ENCODE data around the gene PSME1. TPM values are rescaled to one million over a fixed set of nuclear protein-coding genes. Genes with fewer than 3 reads are reported as not detected.

PSME1 gene
- total RNA-seq, result 100 to 1,000 TPM in 3 of 4 donors, 10 to 100 TPM in 1; 99.8 to 112 (median 103) TPM
- polyA plus RNA-seq, result 141 TPM
- long read RNA-seq, donor 1, transcript PSME1-201 (11 exons, 1,006 nt), result major isoform, 81 of 112 reads
- long read RNA-seq, donor 1, partial matches to known transcripts, result 23 of 112 reads
- long read RNA-seq, donor 1, other reads (novel, unspliced or antisense), result 4 of 112 reads
- long read RNA-seq, donor 2, transcript PSME1-201 (11 exons, 1,006 nt), result major isoform, 47 of 88 reads
- long read RNA-seq, donor 2, partial matches to known transcripts, result 31 of 88 reads
- long read RNA-seq, donor 2, other reads (novel, unspliced or antisense), result 8 of 88 reads
- long read RNA-seq, donor 3, transcript PSME1-201 (11 exons, 1,006 nt), result major isoform, 97 of 124 reads
- long read RNA-seq, donor 3, partial matches to known transcripts, result 14 of 124 reads
- long read RNA-seq, donor 3, other reads (novel, unspliced or antisense), result 6 of 124 reads
- long read RNA-seq, donor 4, transcript PSME1-201 (11 exons, 1,006 nt), result major isoform, 48 of 82 reads
- long read RNA-seq, donor 4, partial matches to known transcripts, result 24 of 82 reads
- long read RNA-seq, donor 4, other reads (novel, unspliced or antisense), result 7 of 82 reads

- under 1% methylated on average over 74 of the region's 75 CpGs for WGBS
- no peaks in the 10 kb centered on the region for H3K9me3 ChIP-seq (ENCODE audit: control insufficient read depth, low read length)
- peak; percentile 95 to 97 for ATAC-seq
- H3K4me3 ChIP-seq (ENCODE audit: low read length), result peak within 1 kb of the TSS; percentile 67
- peak; percentile 94 to 98 (median 98) for DNase-seq
- H3K4me1 ChIP-seq (ENCODE audit: control insufficient read depth, insufficient read depth, low read length), result peaks cover 2% of the 10 kb centered on the region
- H3K27me3 ChIP-seq (ENCODE audit: control insufficient read depth, insufficient read depth), result no peaks in the 10 kb centered on the region
- peak within 1 kb of the TSS; percentile 65 for H3K27ac ChIP-seq (ENCODE audit: low read length)
- intact Hi-C loops (cut with DNase I), result no loop called here
Measured at GRCh38 chr14:24135834-24136683, at the start of gene PSME1. Gene PSME1, plus strand, starts transcription at chr14:24136194. Its CDS starts 69 bp downstream, at chr14:24136263.

- Histone ChIP-seq H3K27ac (ENCODE audit: low read length) (no peak overlapping the region), H3K4me1 (ENCODE audit: control insufficient read depth, insufficient read depth, low read length) (no peaks in the 10 kb centered on the region), H3K9me3 (ENCODE audit: control insufficient read depth, low read length) (no peaks in the 10 kb centered on the region), H3K4me3 (ENCODE audit: low read length) (no peak overlapping the region), H3K27me3 (ENCODE audit: control insufficient read depth, insufficient read depth) (no peaks in the 10 kb centered on the region)
- no peak for ATAC-seq
- WGBS, result 81% methylated on average over 1 of the region's 1 CpG
- no peak for DNase-seq
- intact Hi-C loops (cut with DNase I), result no loop called here
Measured at GRCh38 chr14:24087004-24087403, 49.0 kb upstream of the PSME1 start.

GRCh38 chr14:24088095-24088494, 47.9 kb upstream of the PSME1 start:
- DNase-seq (no peak), ATAC-seq (no peak)
- intact Hi-C loops (cut with DNase I), result no loop called here
- H3K9me3 ChIP-seq (ENCODE audit: control insufficient read depth, low read length), result no peaks in the 10 kb centered on the region
- H3K4me1 ChIP-seq (ENCODE audit: control insufficient read depth, insufficient read depth, low read length), result no peaks in the 10 kb centered on the region
- H3K27me3 ChIP-seq (ENCODE audit: control insufficient read depth, insufficient read depth), result no peaks in the 10 kb centered on the region
- H3K4me3 ChIP-seq (ENCODE audit: low read length), result no peak overlapping the region
- H3K27ac ChIP-seq (ENCODE audit: low read length), result no peak overlapping the region
- WGBS, result 79% methylated on average over 2 of the region's 2 CpGs

- Histone ChIP-seq H3K27me3 (ENCODE audit: control insufficient read depth, insufficient read depth) (no peaks in the 10 kb centered on the region), H3K27ac (ENCODE audit: low read length) (no peak overlapping the region), H3K4me3 (ENCODE audit: low read length) (no peak overlapping the region), H3K4me1 (ENCODE audit: control insufficient read depth, insufficient read depth, low read length) (peaks cover 3% of the 10 kb centered on the region), H3K9me3 (ENCODE audit: control insufficient read depth, low read length) (no peaks in the 10 kb centered on the region)
- WGBS, result 77% methylated on average over 6 of the region's 6 CpGs
- DNase-seq, result no peak
- ATAC-seq, result no peak
- intact Hi-C loops (cut with DNase I), result loop anchor here (2.0 to 10.0 kb wide), 4 partner anchors 33 to 105 kb away; partner anchors contain the start of gene DHRS4L2 (in 2 of the 4)
Measured at GRCh38 chr14:24089890-24090289, 46.1 kb upstream of the PSME1 start.

- H3K27ac ChIP-seq (ENCODE audit: low read length), result no peak overlapping the region
- DNase-seq, result no peak
- H3K27me3 ChIP-seq (ENCODE audit: control insufficient read depth, insufficient read depth), result no peaks in the 10 kb centered on the region
- intact Hi-C loops (cut with DNase I), result loop anchor here in 3 of 4 donors (5.0 to 10.0 kb wide), 3 partner anchors 35 to 107 kb away; partner anchors contain the start of gene DHRS4L2 (in 2 of the 3)
- ATAC-seq, result no peak
- H3K4me3 ChIP-seq (ENCODE audit: low read length), result no peak overlapping the region
- no peaks in the 10 kb centered on the region for H3K9me3 ChIP-seq (ENCODE audit: control insufficient read depth, low read length)
- H3K4me1 ChIP-seq (ENCODE audit: control insufficient read depth, insufficient read depth, low read length), result peaks cover 6% of the 10 kb centered on the region
Measured at GRCh38 chr14:24092110-24092504, 43.9 kb upstream of the PSME1 start.

GRCh38 chr14:24092505-24093206, 43.3 kb upstream of the PSME1 start:
- H3K27ac ChIP-seq (ENCODE audit: low read length), result peak overlapping the region; percentile 31
- H3K9me3 ChIP-seq (ENCODE audit: control insufficient read depth, low read length), result no peaks in the 10 kb centered on the region
- 82% methylated on average over 4 of the region's 4 CpGs for WGBS
- peaks cover 6% of the 10 kb centered on the region for H3K4me1 ChIP-seq (ENCODE audit: control insufficient read depth, insufficient read depth, low read length)
- intact Hi-C loops (cut with DNase I), result loop anchor here in 3 of 4 donors (5.0 to 10.0 kb wide), 3 partner anchors 35 to 108 kb away; partner anchors contain the start of gene DHRS4L2 (in 2 of the 3)
- no peaks in the 10 kb centered on the region for H3K27me3 ChIP-seq (ENCODE audit: control insufficient read depth, insufficient read depth)
- ATAC-seq, result no peak
- DNase-seq, result peak in 1 of 3 donors; percentile 32
- H3K4me3 ChIP-seq (ENCODE audit: low read length), result no peak overlapping the region

GRCh38 chr14:24093207-24093900, 42.6 kb upstream of the PSME1 start:
- no peak for ATAC-seq
- intact Hi-C loops (cut with DNase I), result loop anchor here in 3 of 4 donors (5.0 to 10.0 kb wide), 3 partner anchors 36 to 109 kb away; partner anchors contain the start of gene DHRS4L2 (in 2 of the 3)
- H3K4me1 ChIP-seq (ENCODE audit: control insufficient read depth, insufficient read depth, low read length), result peaks cover 6% of the 10 kb centered on the region

GRCh38 chr14:24093901-24094840, 41.8 kb upstream of the PSME1 start, which contains the start of gene PCK2:
Gene PCK2, plus strand, starts transcription at chr14:24094311. Its CDS starts 95 bp downstream, at chr14:24094406.
- intact Hi-C loops (cut with DNase I), result loop anchor here in 3 of 4 donors (5.0 to 10.0 kb wide), 3 partner anchors 37 to 109 kb away; partner anchors contain the start of gene DHRS4L2 (in 2 of the 3)
- DNase-seq (peak; percentile 95 to 97 (median 97)), ATAC-seq (peak; percentile 95)
- Histone ChIP-seq H3K4me1 (ENCODE audit: control insufficient read depth, insufficient read depth, low read length) (peaks cover 6% of the 10 kb centered on the region), H3K9me3 (ENCODE audit: control insufficient read depth, low read length) (no peaks in the 10 kb centered on the region), H3K27me3 (ENCODE audit: control insufficient read depth, insufficient read depth) (no peaks in the 10 kb centered on the region), H3K27ac (ENCODE audit: low read length) (peak within 1 kb of the TSS; percentile 83), H3K4me3 (ENCODE audit: low read length) (peak within 1 kb of the TSS; percentile 65)
- WGBS, result under 1% methylated on average over 68 of the region's 68 CpGs

More at GRCh38 chr14:24093207-24093900, 42.6 kb upstream of the PSME1 start:
- H3K27ac ChIP-seq (ENCODE audit: low read length), result peak overlapping the region; percentile 68
- no peaks in the 10 kb centered on the region for H3K27me3 ChIP-seq (ENCODE audit: control insufficient read depth, insufficient read depth)
- no peaks in the 10 kb centered on the region for H3K9me3 ChIP-seq (ENCODE audit: control insufficient read depth, low read length)
- peak in 1 of 3 donors; percentile 32 for DNase-seq
- peak overlapping the region; percentile 65 for H3K4me3 ChIP-seq (ENCODE audit: low read length)
- WGBS, result 85% methylated on average over 19 of the region's 19 CpGs

- no peaks in the 10 kb centered on the region for H3K27me3 ChIP-seq (ENCODE audit: control insufficient read depth, insufficient read depth)
- ATAC-seq (peak in 1 of 2 donors; percentile 2), DNase-seq (no peak)
- WGBS, result 22% methylated on average over 14 of the region's 14 CpGs
- peaks cover 6% of the 10 kb centered on the region for H3K4me1 ChIP-seq (ENCODE audit: control insufficient read depth, insufficient read depth, low read length)
- intact Hi-C loops (cut with DNase I), result loop anchor here in 3 of 4 donors (5.0 to 10.0 kb wide), 3 partner anchors 38 to 110 kb away; partner anchors contain the start of gene DHRS4L2 (in 2 of the 3)
- peak overlapping the region; percentile 65 for H3K4me3 ChIP-seq (ENCODE audit: low read length)
- H3K9me3 ChIP-seq (ENCODE audit: control insufficient read depth, low read length), result no peaks in the 10 kb centered on the region
- peak overlapping the region; percentile 83 for H3K27ac ChIP-seq (ENCODE audit: low read length)
Measured at GRCh38 chr14:24094841-24095270, 41.1 kb upstream of the PSME1 start.

All from right cardiac atrium (tissue), 5 donors.